Measurements from ENCODE around the gene TAX1BP1. TPM values are rescaled to one million over a fixed set of nuclear protein-coding genes. Genes with fewer than 3 reads are reported as not detected.

Gene TAX1BP1
- total RNA-seq, 1 experiment from 2014 or later, result 69.9 TPM

- ChIA-PET POLR2A (no interaction called here), CTCF (interaction anchor here (1.4 kb wide), 1 partner anchor 40 kb away, joined by 3 read pairs; no protein-coding TSS in a partner anchor)
- TF ChIP-seq CTCF (IDR thresholded peaks at IDR 0.05) (no peak), E2F1 (CRISPR knock-in tag; IDR thresholded peaks at IDR 0.05) (no peak), PRDM15 (CRISPR knock-in tag; IDR thresholded peaks at IDR 0.05) (no peak), ZNF512 (CRISPR knock-in tag; IDR thresholded peaks at IDR 0.05; ENCODE audit: borderline replicate concordance) (no peak), SMAD4 (CRISPR knock-in tag; IDR thresholded peaks at IDR 0.05) (no peak), TEAD1 (CRISPR knock-in tag; IDR thresholded peaks at IDR 0.05) (no peak), ZNF263 (CRISPR knock-in tag; IDR thresholded peaks at IDR 0.05; ENCODE audit: low read depth) (no peak), ZNF281 (CRISPR knock-in tag; IDR thresholded peaks at IDR 0.05) (no peak), PRRX2 (CRISPR knock-in tag; IDR thresholded peaks at IDR 0.05) (no peak), SP1 (CRISPR knock-in tag; conservative IDR thresholded peaks at IDR 0.05) (no peak), ZNF425 (CRISPR knock-in tag; conservative IDR thresholded peaks at IDR 0.05) (no peak)
- H3K4me3 Mint-ChIP-seq, result no peak overlapping the region
- H3K4me1 Mint-ChIP-seq, result no peaks in the 10 kb centered on the region
- H3K9me3 Mint-ChIP-seq, result 0 out of 2 replicates have a peak, but pooled peaks cover 4% of the 10 kb centered on the region
- no peaks in the 10 kb centered on the region for H3K36me3 Mint-ChIP-seq
- DNase-seq (ENCODE audit: low spot score) (no peak), ATAC-seq (no peak)
- H3K27ac Mint-ChIP-seq, result no peak overlapping the region
- no peaks in the 10 kb centered on the region for H3K27me3 Mint-ChIP-seq (ENCODE audit: low read depth)
These were observed 34.8 kb upstream of the TAX1BP1 start for GRCh38 chr7:27705200-27705594.

- TF ChIP-seq ESRRA (CRISPR knock-in tag; IDR thresholded peaks at IDR 0.05; ENCODE audit: borderline replicate concordance) (no peak), ZNF138 (CRISPR knock-in tag; conservative IDR thresholded peaks at IDR 0.05) (no peak), ZNF425 (CRISPR knock-in tag; conservative IDR thresholded peaks at IDR 0.05) (no peak), SOX15 (CRISPR knock-in tag; IDR thresholded peaks at IDR 0.05) (no peak), ZNF423 (CRISPR knock-in tag; IDR thresholded peaks at IDR 0.05) (no peak)
- ATAC-seq (no peak), DNase-seq (ENCODE audit: low spot score) (no peak)
- Mint-ChIP-seq H3K4me1 (no peaks in the 10 kb centered on the region), H3K27ac (no peak overlapping the region), H3K27me3 (ENCODE audit: low read depth) (no peaks in the 10 kb centered on the region), H3K9me3 (0 out of 2 replicates have a peak, but pooled peaks cover 4% of the 10 kb centered on the region), H3K4me3 (no peak overlapping the region), H3K36me3 (no peaks in the 10 kb centered on the region)
- CTCF ChIA-PET, result no interaction called here
- POLR2A ChIA-PET, result no interaction called here
These were observed 31.5 kb upstream of the TAX1BP1 start for GRCh38 chr7:27708485-27708884.
